ENCODE measurements around the gene CD81.

The CD81 gene

GRCh38 chr11:2436521-2437031, 59.5 kb downstream of the CD81 start:
- no peak for DNase-seq (ENCODE audit: low read depth, low spot score)

DNA sequence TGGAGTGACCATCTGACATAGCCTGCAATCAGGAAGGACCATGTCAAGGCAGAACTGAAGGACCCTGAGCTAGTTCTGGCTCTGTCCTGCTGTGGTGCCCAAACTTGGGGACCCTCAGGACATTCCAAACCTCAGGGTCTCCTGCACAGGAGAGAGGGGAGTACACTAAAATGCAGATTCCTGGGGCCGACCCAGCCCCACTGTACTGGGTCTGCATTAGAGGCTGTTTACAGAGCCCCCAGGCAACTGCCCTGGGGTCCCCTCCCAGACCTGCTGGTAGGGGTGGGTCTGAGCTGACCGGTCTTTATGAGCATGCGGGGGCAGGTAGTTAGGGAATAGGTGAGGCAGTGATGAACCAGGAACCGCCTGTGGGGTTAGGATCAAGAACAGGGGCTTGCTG, 60.4 kb downstream of the CD81 start:
- no peak for DNase-seq (ENCODE audit: low read depth, low spot score)

DNA sequence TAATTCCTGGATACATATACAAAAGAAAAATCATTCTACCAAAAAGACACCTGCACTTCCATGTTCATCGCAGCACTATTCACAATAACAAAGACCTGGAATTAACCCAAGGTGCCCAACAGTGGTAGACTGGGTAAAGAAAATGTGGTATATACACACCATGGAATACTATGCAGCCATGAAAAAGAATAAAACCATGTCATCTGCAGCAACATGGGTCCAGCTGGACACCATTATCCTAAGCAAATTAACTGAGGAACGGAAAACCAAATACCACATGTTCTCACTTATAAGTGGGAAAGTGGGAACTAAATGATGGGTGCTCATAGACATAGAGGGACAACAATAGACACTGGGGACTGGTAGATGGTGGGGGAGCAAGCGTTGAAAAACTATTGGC, 62.7 kb downstream of the CD81 start:
- DNase-seq (ENCODE audit: low read depth, low spot score): no peak

DNA sequence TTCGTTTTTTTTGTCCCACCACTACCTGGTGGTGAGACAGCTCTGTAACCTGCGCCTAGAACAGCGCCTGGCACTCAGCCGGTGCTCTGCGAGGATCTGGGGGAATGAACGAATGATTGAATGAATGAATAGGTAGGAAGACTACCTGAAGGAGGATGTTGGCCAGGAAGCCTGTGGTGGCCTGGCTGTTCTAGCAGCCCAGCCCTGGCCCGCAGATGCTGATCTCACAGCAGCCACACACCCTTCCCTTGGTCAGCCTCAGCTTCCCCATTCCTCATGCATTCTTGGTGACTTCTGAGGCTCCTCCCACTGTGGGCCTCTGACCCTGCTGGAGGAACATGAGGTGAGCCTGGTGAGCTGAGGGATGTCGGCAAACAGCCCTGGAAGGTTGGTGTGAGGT, 63.5 kb downstream of the CD81 start:
- DNase-seq (ENCODE audit: low read depth, low spot score): no peak

DNA sequence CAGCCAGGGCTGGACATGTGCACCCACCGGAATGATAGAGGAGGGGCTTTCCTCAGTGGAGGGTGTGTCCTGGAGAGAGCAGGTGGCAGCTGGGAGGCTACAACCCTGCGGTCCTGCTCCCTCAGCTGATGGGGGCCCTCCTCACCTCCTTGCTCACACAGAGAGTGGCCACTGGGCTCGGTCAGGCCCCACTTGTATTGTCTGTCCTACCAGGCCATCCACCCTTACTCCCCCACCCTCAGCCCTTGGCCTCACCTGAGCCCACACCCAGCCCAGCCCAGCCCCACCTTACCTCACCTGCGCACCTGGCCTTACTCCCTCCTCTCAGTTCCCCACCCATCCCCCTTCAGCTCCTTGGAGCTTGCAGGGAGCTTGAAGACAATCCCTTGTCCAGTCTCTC, 64.1 kb downstream of the CD81 start:
- no peak for DNase-seq (ENCODE audit: low read depth, low spot score)

DNA sequence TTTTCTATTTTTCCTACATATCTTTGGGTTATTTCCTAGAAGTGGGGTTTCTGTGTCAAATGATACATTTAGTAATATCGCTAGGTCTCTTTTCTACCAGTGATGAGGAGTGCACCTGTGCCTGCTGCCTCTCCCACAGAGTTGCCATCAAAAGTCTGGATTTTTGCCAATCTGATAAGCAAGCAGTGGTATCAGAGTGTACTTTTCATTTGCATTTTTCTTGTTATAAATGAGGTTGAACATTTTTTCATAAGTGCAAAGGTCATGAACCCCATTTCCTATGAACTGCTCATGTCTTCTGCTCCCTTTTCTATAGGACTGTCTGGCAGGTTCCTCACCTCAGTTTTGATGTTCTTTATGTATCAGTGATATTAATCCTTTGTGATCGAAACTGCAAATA, 65.5 kb downstream of the CD81 start:
- no peak for DNase-seq (ENCODE audit: low read depth, low spot score)

DNA sequence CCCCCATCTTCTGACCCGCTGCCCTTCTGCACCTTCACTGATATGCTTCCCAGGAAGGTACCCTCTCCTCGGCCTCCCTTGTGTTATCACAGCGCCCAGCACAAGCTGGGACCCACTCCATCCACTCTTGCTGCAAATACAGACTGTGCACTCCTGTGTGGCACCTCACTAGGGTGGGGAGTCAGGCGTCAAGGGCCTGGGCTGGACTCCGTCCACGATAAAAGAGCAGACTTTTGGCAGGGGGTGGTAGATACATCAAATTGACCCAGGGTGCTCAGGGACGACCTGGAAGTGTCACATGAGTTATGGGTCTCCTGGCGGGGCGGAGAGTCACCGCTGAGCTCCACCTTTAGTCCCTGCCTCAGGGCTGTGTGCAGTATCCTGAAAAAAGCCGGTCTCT, 66.3 kb downstream of the CD81 start:
- no peak for DNase-seq (ENCODE audit: low read depth, low spot score)

GRCh38 chr11:2443881-2444820, 67.0 kb downstream of the CD81 start, which contains the start of gene TRPM5:
Gene TRPM5 (minus strand): TSS chr11:2444514. CDS start chr11:2423036, 21,478 bp downstream.
- DNase-seq (ENCODE audit: low read depth, low spot score): no peak

- no peak for DNase-seq (ENCODE audit: low read depth, low spot score)
Observed at GRCh38 chr11:2444821-2445745, 68.0 kb downstream of the CD81 start, which contains the start of gene KCNQ1. Gene KCNQ1 (plus strand): TSS chr11:2445008. CDS start chr11:2445099, 91 bp downstream.

DNA sequence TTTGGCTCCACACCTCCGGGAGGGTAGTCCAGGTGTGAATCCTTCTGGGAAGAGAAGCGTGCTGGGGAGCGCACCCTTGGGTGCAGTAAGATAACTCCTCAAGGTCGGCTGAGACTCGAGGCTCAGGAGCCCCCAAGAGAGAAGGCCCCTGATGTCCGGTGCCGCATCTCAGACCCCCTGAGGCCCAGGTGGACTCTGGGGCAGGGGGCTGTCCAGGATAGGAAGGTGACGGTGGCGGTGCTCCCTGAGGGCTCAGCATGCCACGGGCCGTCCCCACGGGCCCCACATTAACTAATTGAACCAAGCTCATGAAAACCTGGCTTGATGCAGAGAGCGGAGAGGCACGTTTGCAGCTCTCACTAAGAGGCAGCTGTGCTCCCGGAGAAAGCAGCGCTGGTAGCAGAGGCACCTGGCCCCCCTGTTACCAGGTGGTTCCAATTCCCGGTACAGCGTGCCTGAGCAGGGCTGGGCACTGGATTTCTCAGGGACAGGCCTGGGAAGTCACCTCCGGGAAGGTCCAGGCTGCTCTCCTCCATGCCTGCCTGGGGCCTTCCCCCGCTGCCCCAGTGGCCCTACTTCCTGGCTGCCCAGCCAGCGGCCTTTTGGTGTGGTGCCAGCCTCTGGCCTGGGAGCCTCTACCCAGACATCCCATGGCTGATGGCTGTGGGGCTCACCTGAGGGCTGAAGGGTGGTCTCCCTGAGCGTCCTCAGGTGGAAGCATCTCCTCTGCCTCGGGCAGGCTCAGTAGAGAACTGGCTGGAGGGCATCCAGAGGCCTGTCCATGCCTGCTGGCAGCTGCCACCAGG, 68.8 kb downstream of the CD81 start:
- DNase-seq (ENCODE audit: low read depth, low spot score): no peak

- no peak for DNase-seq (ENCODE audit: low read depth, low spot score)
Observed at GRCh38 chr11:2446590-2447252, 69.6 kb downstream of the CD81 start.

Measured in iPS DF 19.7 (cell line).